ENCODE results near the gene GPR158.

GRCh38 chr10:25508112-25508815 is 333.5 kb downstream of the GPR158 start:
- no peak for TF ChIP-seq CTCF (IDR thresholded peaks at IDR 0.05; ENCODE audit: poor library complexity)
- TF ChIP-seq EZH2 (IDR thresholded peaks at IDR 0.05; ENCODE audit: borderline replicate concordance), result no peak
- TF ChIP-seq EZH2phosphoT487 (IDR thresholded peaks at IDR 0.05; ENCODE audit: low read depth, severe bottlenecking, unreplicated experiment), result no peak

Data from hepatocyte (in vitro differentiated cells).